LNCaP clone FGC (cell line): Measurements from ENCODE around the gene FUT2.

Experiments used
- DNase-seq: peaks from one replicate; pipeline ENCODE4 v3.0.0-alpha.2; 2011; ENCODE audit warnings: low read depth
- H3K4me3 ChIP-seq: 2 replicates; pipeline ENCODE4 v1.5.1; 2011; ENCODE audit warnings: mild to moderate bottlenecking, low read depth, low read length, control low read depth
- TF ChIP-seq, protein P1 (sequence below): IDR thresholded peaks from 2 replicates; pipeline ENCODE4 v1.5.1; 2012; ENCODE audit warnings: mild to moderate bottlenecking; ENCODE audit not compliant: control insufficient read depth, insufficient read depth; ENCODE audit errors: extremely low read depth

Gene FUT2

DNA sequence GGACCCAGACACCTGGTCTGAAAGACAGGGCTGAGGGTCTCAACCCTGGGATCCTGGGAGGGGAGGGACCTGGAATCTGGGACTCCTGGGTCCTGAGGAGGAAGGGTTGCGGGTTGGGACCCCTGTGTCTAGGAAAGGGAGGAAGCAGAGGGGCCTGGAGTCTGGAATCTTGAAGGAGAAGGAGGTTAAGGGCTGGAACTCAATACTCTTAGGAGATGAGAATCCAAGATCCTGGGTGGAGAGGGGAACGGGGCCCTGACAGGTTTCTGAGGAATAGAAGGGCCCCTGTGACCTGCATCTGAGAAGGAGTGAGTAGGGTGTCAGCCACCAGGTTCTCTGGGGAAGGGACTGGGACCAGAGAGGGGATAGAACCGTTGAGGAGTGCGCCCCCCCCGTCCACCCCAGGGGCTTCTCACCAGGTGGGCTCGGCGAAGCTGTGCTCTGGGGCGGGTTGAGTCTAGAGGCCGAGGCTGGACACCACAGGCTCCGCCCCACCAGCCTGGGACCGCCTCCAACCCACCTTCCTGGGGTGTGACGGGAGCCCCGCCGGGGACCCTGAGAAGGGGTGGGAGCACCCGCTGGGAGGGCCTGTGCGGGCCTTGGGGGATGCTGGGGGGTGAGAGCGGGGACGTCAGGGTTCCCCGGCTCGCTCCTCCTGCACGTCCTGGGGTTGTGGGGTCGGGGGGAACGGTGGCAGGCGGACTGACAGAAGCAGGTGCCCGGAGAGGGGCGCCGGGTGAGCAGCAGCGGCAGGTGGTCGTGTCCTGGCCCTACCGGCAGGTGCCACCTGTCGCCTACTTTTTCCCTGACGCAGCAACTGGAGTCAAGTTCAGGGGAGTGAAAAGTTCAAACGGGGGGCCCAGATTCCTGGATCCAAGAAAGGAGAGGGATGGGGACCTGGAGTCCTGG is 23.7 kb downstream of the FUT2 start, which contains the start of gene MAMSTR:
Gene MAMSTR, minus strand, starts transcription at position 463 of the 909 bp plus-strand sequence. CDS start 694 bp downstream, outside the sequence.
- peak within 1 kb of the TSS; percentile 57 for H3K4me3 ChIP-seq
- TF ChIP-seq, protein P1, sequence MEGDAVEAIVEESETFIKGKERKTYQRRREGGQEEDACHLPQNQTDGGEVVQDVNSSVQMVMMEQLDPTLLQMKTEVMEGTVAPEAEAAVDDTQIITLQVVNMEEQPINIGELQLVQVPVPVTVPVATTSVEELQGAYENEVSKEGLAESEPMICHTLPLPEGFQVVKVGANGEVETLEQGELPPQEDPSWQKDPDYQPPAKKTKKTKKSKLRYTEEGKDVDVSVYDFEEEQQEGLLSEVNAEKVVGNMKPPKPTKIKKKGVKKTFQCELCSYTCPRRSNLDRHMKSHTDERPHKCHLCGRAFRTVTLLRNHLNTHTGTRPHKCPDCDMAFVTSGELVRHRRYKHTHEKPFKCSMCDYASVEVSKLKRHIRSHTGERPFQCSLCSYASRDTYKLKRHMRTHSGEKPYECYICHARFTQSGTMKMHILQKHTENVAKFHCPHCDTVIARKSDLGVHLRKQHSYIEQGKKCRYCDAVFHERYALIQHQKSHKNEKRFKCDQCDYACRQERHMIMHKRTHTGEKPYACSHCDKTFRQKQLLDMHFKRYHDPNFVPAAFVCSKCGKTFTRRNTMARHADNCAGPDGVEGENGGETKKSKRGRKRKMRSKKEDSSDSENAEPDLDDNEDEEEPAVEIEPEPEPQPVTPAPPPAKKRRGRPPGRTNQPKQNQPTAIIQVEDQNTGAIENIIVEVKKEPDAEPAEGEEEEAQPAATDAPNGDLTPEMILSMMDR: no peak
- no peak for DNase-seq

DNA sequence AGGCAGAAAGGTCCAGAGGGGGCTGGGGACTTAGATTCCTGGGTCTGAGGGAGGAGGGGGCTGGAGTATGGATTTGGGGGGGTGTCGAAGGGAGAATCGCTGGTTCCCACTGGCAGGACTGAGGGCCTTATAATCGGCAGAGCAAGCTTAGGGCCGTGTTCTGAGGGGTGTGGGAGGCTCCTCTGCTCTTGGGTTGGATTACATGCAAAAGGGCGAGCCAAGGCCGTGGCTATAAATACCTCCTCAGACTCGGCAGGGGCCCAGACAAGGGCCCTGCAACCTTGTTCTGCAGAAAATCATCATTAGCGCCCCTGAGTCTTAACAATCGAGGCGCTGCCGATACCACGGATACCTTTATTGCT is 24.5 kb downstream of the FUT2 start:
- no peak for DNase-seq
- TF ChIP-seq, protein P1: no peak
- H3K4me3 ChIP-seq: no peak overlapping the region; the same call in 1 of the 2 replicates

DNA sequence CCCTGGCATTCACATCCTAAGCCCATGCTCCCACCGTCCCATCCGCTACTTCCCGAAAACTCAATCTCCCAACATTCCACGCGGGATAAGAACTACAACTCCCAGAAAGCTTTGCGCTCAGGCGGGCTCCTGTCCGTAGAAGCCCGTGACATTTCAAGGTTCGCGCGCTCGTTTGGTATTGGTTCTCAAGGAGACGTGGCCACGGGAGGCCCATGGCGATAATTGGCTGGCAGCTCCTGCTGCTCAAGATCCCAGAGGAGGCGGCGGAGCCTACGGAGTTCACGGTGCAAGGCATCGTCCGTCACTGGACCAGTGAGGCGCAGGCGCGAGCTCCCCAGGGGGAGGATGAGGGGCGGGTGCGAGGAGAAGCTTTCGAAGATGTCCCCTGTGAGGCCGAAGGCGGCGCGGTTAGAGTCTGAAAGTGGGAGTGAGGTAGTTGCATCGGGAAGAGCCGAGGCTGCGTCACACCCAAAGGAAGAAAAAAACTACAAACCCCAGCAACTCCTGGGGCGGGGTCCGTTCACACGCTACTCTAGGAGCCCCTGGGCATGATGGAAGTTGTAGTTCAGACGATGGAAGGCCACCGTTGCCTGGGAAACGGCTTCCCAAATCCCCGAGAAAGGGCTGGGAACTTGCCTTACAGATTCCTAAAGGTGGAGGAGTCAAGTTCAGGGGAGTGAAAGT is 25.0 kb downstream of the FUT2 start:
- peak overlapping the region; percentile 57 for H3K4me3 ChIP-seq
- TF ChIP-seq, protein P1: no peak
- peak; percentile 91 for DNase-seq

DNA sequence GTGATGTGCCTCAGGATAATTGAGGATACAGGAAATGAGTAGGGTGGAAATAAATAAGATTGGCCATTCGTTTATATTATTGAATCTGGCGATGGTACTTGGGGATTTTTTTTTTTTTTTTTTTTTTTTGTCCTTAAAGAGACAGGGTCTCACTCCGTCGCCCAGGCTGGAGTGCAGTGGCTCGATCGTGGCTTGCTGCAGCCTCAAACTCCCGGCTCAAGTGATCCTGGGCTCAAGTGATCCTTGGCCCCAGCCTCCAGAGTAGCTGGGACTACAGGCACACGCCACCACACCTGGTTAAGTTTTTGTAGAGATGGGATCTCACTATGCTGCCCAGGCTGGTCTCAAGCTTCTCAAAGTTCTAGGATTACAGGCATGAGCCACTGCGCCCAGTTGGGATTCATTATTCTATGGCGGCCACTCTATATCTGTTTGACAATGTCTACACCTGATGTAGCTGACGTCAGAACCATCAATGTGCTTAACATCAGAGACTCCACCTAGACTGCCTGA is 26.5 kb downstream of the FUT2 start:
- DNase-seq: no peak
- no peak overlapping the region for H3K4me3 ChIP-seq
- TF ChIP-seq, protein P1: no peak

DNA sequence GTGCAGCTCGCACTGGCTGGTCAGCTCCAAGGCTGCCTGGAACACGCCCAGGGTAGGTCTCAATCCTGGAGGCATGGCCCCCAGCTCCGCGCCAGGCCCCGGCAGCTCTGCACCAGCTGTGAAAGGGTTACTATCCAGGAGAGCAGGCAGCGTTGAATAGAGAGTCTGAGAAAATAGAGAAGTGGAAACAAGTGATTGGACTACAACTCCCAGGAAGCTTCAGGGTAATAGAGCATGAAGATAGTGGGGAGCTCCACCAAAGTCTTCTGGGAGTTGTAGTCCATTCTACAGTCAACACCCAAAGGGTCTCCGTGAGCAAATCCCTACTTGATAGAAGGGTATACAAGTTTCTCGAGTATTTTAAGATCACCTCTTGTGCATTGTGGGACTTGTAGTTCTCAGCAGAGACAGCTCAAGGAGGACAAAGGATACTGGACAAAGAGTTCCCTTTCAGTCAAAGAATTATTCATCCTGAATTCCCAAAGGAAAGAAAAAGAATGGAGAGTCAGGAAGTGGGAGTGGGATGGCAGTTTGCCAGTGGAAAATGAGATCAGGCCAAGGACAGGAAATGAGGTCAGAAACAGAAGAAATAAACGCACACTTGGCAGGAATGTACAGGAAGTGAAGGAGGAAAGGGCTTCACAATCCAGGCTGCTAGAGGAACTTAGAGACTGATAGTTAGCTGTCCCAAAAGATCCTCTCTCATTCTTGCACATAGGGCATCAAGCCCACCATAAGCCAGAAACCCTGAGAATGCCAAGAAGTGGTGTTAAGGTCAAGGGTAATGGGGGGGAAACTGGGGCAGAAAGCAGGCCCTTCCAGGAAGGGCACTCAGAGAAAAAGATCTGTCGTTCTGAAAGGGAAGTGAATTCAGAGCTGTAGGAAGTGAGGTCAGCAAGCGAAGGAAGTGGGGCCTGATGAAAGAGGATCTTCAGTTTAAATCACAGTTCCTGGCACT is 29.3 kb downstream of the FUT2 start:
- no peak for DNase-seq
- TF ChIP-seq, protein P1: no peak
- no peak overlapping the region for H3K4me3 ChIP-seq

DNA sequence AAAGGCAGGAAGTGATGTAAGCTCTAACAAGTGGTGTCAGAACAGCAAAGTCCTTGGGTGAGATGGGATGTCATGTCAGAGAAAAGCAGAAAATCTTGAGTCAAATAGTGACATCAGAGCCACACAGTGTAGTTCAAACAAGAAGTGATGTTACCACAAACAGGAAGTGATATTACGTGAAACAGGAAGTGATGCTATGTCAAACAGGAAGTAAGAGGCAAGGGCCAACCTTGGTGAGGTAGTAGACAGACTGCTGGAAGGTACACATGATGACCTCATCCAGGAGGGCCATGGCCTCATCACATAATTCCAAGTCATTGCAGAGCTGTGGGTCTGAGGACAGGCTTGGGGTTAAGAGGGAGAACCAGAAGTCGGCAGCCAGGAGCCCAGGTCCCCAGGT is 30.8 kb downstream of the FUT2 start:
- TF ChIP-seq, protein P1: no peak
- no peak overlapping the region for H3K4me3 ChIP-seq
- no peak for DNase-seq
